GM12878 (cell line): ENCODE measurements around the gene GATA2. TPM values are rescaled to one million over a fixed set of nuclear protein-coding genes. Genes with fewer than 3 reads are reported as not detected.

ENCODE experiments used
- ATAC-seq: fragments of 200-7000 bp; cut with Tn5 transposase; 3 replicates; pipeline ENCODE4 v1.9.1; 2020; ENCODE audit warnings: mild to moderate bottlenecking, moderate library complexity
- BruUV-seq: library from RNA; stranded (reverse); fragments of 400-500 nt; replicated peaks from 2 replicates; lab custom pipeline; 2021; lab: Mats Ljungman, UMichigan
- CTCF ChIA-PET: fragments of 300-600 bp; sonication (Branson Sonifier 250); formaldehyde crosslinking; extraction: SDS; loops from one replicate; lab custom pipeline; 2021; ENCODE audit warnings: inconsistent platforms; lab: Yijun Ruan, JAX
- POLR2A ChIA-PET: fragments of 350-600 bp; formaldehyde crosslinking; extraction: SDS; loops from one replicate; lab custom pipeline; 2021; ENCODE audit warnings: inconsistent platforms; lab: Charles Lee
- RAD21 ChIA-PET: fragments of 300-600 bp; sonication (Branson Sonifier 250); formaldehyde crosslinking; loops from one replicate; lab custom pipeline; 2023; ENCODE audit warnings: antibody characterized with exemption; ENCODE audit not compliant: unreplicated experiment; lab: Charles Lee
- SMC1A ChIA-PET: fragments of 300-600 bp; sonication (Branson Sonifier 250); formaldehyde crosslinking; loops from one replicate; lab custom pipeline; 2023; ENCODE audit not compliant: unreplicated experiment, uncharacterized antibody; lab: Charles Lee
- DNase-seq: peaks from one replicate; pipeline ENCODE4 v3.0.0-alpha.2; 2011; ENCODE audit warnings: low read depth, low spot score
- FAIRE-seq: peaks from 3 replicates; lab custom pipeline; 2011; peaks lifted over from hg19 to GRCh38; lab: Jason Lieb, UNC
- H2AFZ ChIP-seq: 2 replicates; pipeline ENCODE4 v1.6.0; 2011; ENCODE audit warnings: low read depth, low read length, control low read depth; ENCODE audit not compliant: control insufficient read depth
- H3K27ac ChIP-seq: 2 replicates; pipeline ENCODE4 v1.5.1; 2011; ENCODE audit warnings: control low read depth; ENCODE audit not compliant: control insufficient read depth, insufficient read depth
- H3K27me3 ChIP-seq, 2 experiments: replicated peaks in 1 of 2; 2 replicates each; pipeline versions ENCODE4 v1.6.0 to v1.6.1; 2011; ENCODE audit warnings: low read length in 1 of 2; ENCODE audit not compliant: control insufficient read depth in 2 of 2, insufficient read depth in 2 of 2
- H3K36me3 ChIP-seq, 2 experiments: 2 replicates each; pipeline ENCODE4 v1.5.1; 2011; ENCODE audit warnings: low read length in 1 of 2; ENCODE audit not compliant: control insufficient read depth in 2 of 2, insufficient read depth in 2 of 2
- H3K4me1 ChIP-seq: 2 replicates; pipeline ENCODE4 v1.6.1; 2011; ENCODE audit warnings: mild to moderate bottlenecking, low read length, moderate library complexity, mixed read lengths; ENCODE audit not compliant: control insufficient read depth, insufficient read depth
- H3K4me2 ChIP-seq: 2 replicates; pipeline ENCODE4 v1.6.0; 2011; ENCODE audit warnings: control low read depth; ENCODE audit not compliant: control insufficient read depth, insufficient read depth
- H3K4me3 ChIP-seq: fragments of 200-600 bp; sonication (generic); 2 replicates; pipeline ENCODE4 v1.5.1; 2016
- H3K79me2 ChIP-seq: 2 replicates; pipeline ENCODE4 v1.6.0; 2011; ENCODE audit warnings: low read length; ENCODE audit not compliant: control insufficient read depth, insufficient read depth
- H3K9ac ChIP-seq: 2 replicates; pipeline ENCODE4 v1.8.0; 2011; ENCODE audit warnings: low read length, control low read depth, mixed read lengths; ENCODE audit not compliant: control insufficient read depth, insufficient read depth
- H3K9me3 ChIP-seq: replicated peaks from 3 replicates; pipeline ENCODE4 v1.5.1; 2011; ENCODE audit warnings: mild to moderate bottlenecking, low read length; ENCODE audit not compliant: control insufficient read depth, insufficient read depth
- H4K20me1 ChIP-seq: 2 replicates; pipeline ENCODE4 v1.6.0; 2011; ENCODE audit not compliant: control insufficient read depth, insufficient read depth
- BCL11A ChIP-seq: IDR thresholded peaks from 2 replicates; pipeline ENCODE4 v1.6.1; 2011; ENCODE audit warnings: low read depth, low read length
- EED ChIP-seq: sonication (generic); IDR thresholded peaks from 2 replicates; pipeline ENCODE4 v1.6.1; 2016; ENCODE audit warnings: antibody characterized with exemption, low read depth
- EGR1 ChIP-seq, 2 experiments: IDR thresholded peaks; 1 replicate in 1 of 2; 2 replicates in 1 of 2; pipeline ENCODE4 v1.6.1; 2011 to 2012; ENCODE audit warnings: low read depth in 2 of 2, low read length in 2 of 2, borderline replicate concordance in 1 of 2, mild to moderate bottlenecking in 1 of 2, moderate library complexity in 1 of 2
- ETV6 ChIP-seq, 2 experiments: fragments of 450-650 bp in 1 of 2; IDR thresholded peaks in 1 of 2; conservative IDR thresholded peaks in 1 of 2; 2 replicates each; pipeline ENCODE4 v1.6.1; 2014; ENCODE audit warnings: antibody characterized with exemption in 1 of 2, borderline replicate concordance in 1 of 2, low read depth in 1 of 2, mild to moderate bottlenecking in 1 of 2, moderate library complexity in 1 of 2
- FOXK2 ChIP-seq: fragments of 450-650 bp; IDR thresholded peaks from 2 replicates; pipeline ENCODE4 v1.6.1; 2017; ENCODE audit warnings: mild to moderate bottlenecking, moderate library complexity
- HDAC6 ChIP-seq: fragments of 200-600 bp; sonication (generic); IDR thresholded peaks from one replicate; pipeline ENCODE4 v1.8.0; 2017; ENCODE audit warnings: antibody characterized with exemption; ENCODE audit not compliant: unreplicated experiment
- KLF5 ChIP-seq: fragments of 450-650 bp; IDR thresholded peaks from 2 replicates; pipeline ENCODE4 v1.6.1; 2014; ENCODE audit warnings: mild to moderate bottlenecking; ENCODE audit not compliant: partially characterized antibody
- MEF2B ChIP-seq: fragments of 450-650 bp; IDR thresholded peaks from 2 replicates; pipeline ENCODE4 v1.6.1; 2018; ENCODE audit warnings: mild to moderate bottlenecking, moderate library complexity; ENCODE audit not compliant: partially characterized antibody, poor library complexity, severe bottlenecking
- NBN ChIP-seq: fragments of 450-650 bp; IDR thresholded peaks from 2 replicates; pipeline ENCODE4 v1.6.1; 2016
- NR2C2 ChIP-seq: IDR thresholded peaks from 2 replicates; pipeline ENCODE4 v1.6.1; 2011; ENCODE audit warnings: borderline replicate concordance, low read depth; ENCODE audit not compliant: control insufficient read depth, insufficient read length
- PML ChIP-seq: IDR thresholded peaks from 2 replicates; pipeline ENCODE4 v1.6.1; 2012; ENCODE audit warnings: low read length, inconsistent platforms
- PRDM15 ChIP-seq: fragments of 450-650 bp; formaldehyde crosslinking; IDR thresholded peaks from 2 replicates; pipeline ENCODE4 v1.4.0; 2020; ENCODE audit warnings: mild to moderate bottlenecking, moderate library complexity
- RAD51 ChIP-seq: fragments of 450-650 bp; IDR thresholded peaks from 2 replicates; pipeline ENCODE4 v1.6.1; 2016; ENCODE audit warnings: moderate library complexity, mild to moderate bottlenecking, inconsistent platforms
- TCF7 ChIP-seq: IDR thresholded peaks from 2 replicates; pipeline ENCODE4 v1.6.1; 2014; ENCODE audit warnings: antibody characterized with exemption, borderline replicate concordance
- USF2 ChIP-seq: IDR thresholded peaks from 2 replicates; pipeline ENCODE4 v1.6.1; 2011; ENCODE audit warnings: low read depth, low read length, improper control_type of control experiment, borderline replicate concordance
- ZZZ3 ChIP-seq: IDR thresholded peaks from 2 replicates; pipeline ENCODE4 v1.6.1; 2011; ENCODE audit warnings: low read depth; ENCODE audit not compliant: control insufficient read depth, insufficient read length
- WGBS: methylation state at CpG from one replicate; pipeline ENCODE4 v1.1.6; 2016; ENCODE audit warnings: low lambda C conversion rate; ENCODE audit not compliant: insufficient replicate concordance, insufficient coverage; ENCODE audit errors: missing lambda C conversion rate; 5-methylcytosine and 5-hydroxymethylcytosine counted together
- in situ Hi-C: fragments of 300-500 bp; cut with MboI; formaldehyde crosslinking; loops from 9 replicates; pipeline ENCODE4 v1.14.3; 2018; ENCODE audit warnings: mixed read lengths
- intact Hi-C: fragments of 100-400 bp; cut with micrococcal nuclease; formaldehyde crosslinking; loops from one replicate; pipeline ENCODE4 v1.14.2; 2022; ENCODE audit not compliant: unreplicated experiment
- polyA plus RNA-seq, 11 experiments: library from polyadenylated mRNA; depleted of rRNA in 4 of 11; unstranded in 6 of 11; stranded (reverse) in 5 of 11; fragments of >200 nt; fragmentation: Nextera tagmentation in 4 of 11; fragmentation: Illumina TruSeq in 1 of 11; extraction: Ambion mirVana in 4 of 11; extraction: Trizol in 1 of 11; gene quantifications; 1 replicate in 1 of 11; 2 replicates in 10 of 11; pipeline versions ENCODE4 v1.2.1 to v1.2.3, GENCODE V29; 2011 to 2016; ENCODE audit warnings: inconsistent platforms in 2 of 11, missing spikeins in 2 of 11, low read depth in 1 of 11
- total RNA-seq, 4 experiments: library from RNA; depleted of rRNA in 3 of 4; stranded (reverse); fragments of >200 nt in 3 of 4; fragmentation: Illumina TruSeq in 1 of 4; extraction: Trizol in 1 of 4; gene quantifications; 2 replicates each; pipeline versions ENCODE4 v1.2.1 to v1.2.3, GENCODE V29; 2013 to 2021

The GATA2 gene
- total and polyA plus RNA-seq, 10 of the 15 experiments (the other 5 are each of a cell fraction or from before 2014, with no cell fraction given): 0.56 TPM; not detected in 9

- no TSS peak for BruUV-seq
- no peaks in the 10 kb centered on the region for H3K79me2 ChIP-seq
- no peak for DNase-seq
- FAIRE-seq: no peak
- H3K9ac ChIP-seq: no peak overlapping the region
- 39% methylated on average over 7 of the region's 7 CpGs for WGBS
- no peaks in the 10 kb centered on the region for H3K9me3 ChIP-seq
- RAD21 ChIA-PET: no interaction called here
- intact Hi-C loops: no loop called here
- SMC1A ChIA-PET: no interaction called here
- H3K4me3 ChIP-seq: no peak overlapping the region
- no peak overlapping the region for H2AFZ ChIP-seq
- no peaks in the 10 kb centered on the region for H3K36me3 ChIP-seq
- CTCF ChIA-PET: no interaction called here
- POLR2A ChIA-PET: no interaction called here
- in situ Hi-C loops: no loop called here
- peaks cover 0 to 3% of the 10 kb centered on the region in 2 experiments; a peak in 3 of 4 replicates for H3K27me3 ChIP-seq
- no peak overlapping the region for H3K27ac ChIP-seq
- H3K4me1 ChIP-seq: no peaks in the 10 kb centered on the region
- no peaks in the 10 kb centered on the region for H4K20me1 ChIP-seq
- TF ChIP-seq TCF7: no peak
- TF ChIP-seq USF2: no peak
- TF ChIP-seq RAD51: no peak
- TF ChIP-seq NR2C2: no peak
- no peak for TF ChIP-seq PRDM15 (CRISPR knock-in tag)
- no peak for TF ChIP-seq EGR1 (IDR thresholded peaks at IDR 0.05; ENCODE audit: borderline replicate concordance in 1 of 2, low read depth in 2 of 2, low read length in 2 of 2)
- TF ChIP-seq HDAC6: no peak
- TF ChIP-seq FOXK2: no peak
- no peak for TF ChIP-seq MEF2B
- TF ChIP-seq BCL11A: no peak
- TF ChIP-seq EED: no peak
- TF ChIP-seq ETV6 (conservative IDR thresholded peaks at IDR 0.05 in 1 of 2, IDR thresholded peaks at IDR 0.05 in 1 of 2; ENCODE audit: borderline replicate concordance in 1 of 2, low read depth in 1 of 2): no peak
- TF ChIP-seq KLF5: no peak
- TF ChIP-seq NBN: no peak
- no peak for TF ChIP-seq PML
- TF ChIP-seq ZZZ3: no peak
- no peak overlapping the region for H3K4me2 ChIP-seq
- ATAC-seq: no peak
Observed at GRCh38 chr3:128464188-128464587, 28.8 kb downstream of the GATA2 start.
